ENCODE measurements around the gene ACAN. TPM values are rescaled to one million over a fixed set of nuclear protein-coding genes. Genes with fewer than 3 reads are reported as not detected.
A peak's percentile ranks its signal among the peaks of the same experiment; 100 is the strongest.

The ACAN gene
- total RNA-seq, 1 donor from 2014 or later, result 42.9 TPM

DNA sequence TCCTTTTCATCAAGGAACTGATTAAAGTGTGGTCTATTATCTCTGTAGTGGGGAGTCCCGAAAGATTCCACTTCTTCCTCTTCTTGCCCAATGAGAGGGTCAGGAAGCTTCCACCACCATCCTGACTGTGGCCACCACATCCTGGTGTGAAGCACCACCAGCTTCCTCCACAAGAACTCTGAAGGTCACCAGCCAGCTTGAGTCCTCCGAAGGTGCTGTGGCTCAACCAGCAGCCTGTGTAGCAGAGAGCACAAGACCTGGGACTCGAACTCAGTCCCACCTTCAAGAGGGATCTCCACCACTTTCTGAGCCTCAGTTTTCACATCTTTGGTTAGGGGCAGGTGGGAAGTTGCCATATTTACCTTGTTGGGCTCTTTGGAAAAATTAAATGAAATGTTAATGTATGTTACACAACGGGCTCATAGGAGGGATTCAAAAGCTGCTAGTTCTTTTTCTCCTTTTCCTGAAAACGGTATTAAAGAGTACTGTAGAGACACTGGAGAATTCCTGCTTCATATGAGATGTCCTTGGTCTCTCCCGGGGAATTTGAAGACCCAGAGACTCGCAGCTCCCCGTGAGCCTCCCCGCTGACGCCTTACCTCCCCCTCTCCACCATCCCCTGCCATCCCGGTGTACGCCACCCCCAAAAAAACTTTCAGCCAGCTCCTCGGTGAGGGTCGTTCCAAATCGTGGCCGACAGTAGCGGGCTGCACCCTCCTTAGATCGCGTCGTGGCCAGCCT, 816 bp upstream of the ACAN start:
- DNase-seq (ENCODE audit: low spot score), result no peak

DNA sequence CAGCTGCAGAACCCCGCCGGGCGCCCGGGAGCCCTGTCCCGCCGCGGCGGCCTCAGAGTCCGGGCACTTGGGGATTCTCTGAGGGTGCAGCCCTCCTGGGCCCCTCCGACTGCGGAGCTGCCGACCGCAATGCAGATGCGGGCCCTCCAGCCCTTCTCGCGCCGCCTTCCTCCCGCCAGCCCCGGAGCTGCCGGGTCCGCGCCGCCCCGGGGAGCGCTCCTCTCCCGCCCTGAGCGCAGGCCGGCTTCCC, 320 bp upstream of the ACAN start:
- no peak for DNase-seq (ENCODE audit: low spot score)

DNA sequence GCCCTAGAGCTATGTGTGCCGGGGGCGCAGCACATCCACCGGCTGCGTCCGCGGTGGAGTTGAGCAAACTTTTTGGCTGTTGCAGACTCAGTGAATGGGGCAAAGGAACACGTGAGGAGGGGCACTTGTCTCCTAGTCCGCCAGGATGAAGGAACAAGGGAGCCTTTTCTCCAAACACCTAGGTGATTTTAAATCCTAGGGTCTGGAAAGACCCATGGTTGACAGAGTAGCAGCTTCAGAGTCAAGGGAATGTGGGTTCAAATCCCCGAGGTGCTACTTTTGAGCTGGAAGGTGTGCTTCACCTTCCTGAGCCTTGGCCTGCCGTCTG, 648 bp downstream of the ACAN start:
- DNase-seq (ENCODE audit: low spot score), result no peak

DNA sequence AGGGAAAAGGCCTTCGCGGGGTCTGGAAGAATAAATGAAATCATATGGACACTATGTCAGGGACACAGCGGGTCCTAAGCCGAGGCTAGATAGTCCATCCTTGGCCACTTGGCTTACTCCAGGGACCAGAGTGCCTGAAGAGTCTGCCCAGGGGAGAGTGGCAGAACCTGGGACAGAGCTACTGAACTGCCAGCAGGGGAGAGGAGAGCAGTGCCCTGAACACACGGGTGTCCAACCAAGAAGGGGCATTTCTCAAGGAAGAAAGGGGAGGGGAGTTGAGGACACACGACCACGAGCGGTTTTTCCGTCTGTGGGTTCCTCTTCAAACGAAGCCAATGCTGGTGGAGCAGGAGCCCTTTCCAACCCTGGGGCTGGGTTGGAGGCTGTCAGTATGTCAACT, 1.0 kb downstream of the ACAN start:
- DNase-seq (ENCODE audit: low spot score), result no peak

DNA sequence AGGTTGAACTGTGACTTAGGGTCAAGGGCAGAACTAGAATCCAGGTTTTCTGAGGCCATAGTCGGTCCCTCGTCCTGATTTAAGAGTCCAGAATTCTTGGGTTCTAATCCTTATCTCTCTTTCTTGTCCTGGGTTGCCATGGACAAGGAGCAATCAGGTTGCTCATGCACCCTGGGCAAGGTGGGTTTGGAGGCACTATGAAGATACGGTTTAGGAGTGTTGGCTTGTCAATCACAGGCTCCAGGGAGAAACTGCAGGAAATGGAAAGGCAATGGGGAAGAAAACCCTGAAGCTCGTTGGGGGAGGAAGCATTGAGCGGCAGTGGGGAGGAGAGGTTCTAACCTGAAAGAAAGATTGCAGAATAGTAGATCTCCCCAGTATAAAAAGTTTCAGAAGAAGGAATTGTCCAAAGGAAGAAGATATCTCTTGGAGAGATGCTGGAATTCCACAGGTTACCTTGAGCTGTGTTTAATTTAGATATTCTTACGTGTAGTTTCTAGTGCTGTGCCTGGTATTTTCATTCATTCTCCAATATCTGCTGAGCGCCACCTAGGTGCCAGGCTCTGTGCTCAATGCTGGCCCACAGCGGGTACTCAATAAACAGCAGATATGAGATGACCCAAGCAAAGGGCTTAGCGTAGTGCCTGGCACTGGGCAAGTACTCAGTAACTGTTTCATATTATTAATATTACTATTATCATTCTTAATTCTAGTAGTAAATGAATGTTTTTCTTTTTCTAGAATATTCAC, 2.0 kb downstream of the ACAN start:
- DNase-seq (ENCODE audit: low spot score), result no peak

DNA sequence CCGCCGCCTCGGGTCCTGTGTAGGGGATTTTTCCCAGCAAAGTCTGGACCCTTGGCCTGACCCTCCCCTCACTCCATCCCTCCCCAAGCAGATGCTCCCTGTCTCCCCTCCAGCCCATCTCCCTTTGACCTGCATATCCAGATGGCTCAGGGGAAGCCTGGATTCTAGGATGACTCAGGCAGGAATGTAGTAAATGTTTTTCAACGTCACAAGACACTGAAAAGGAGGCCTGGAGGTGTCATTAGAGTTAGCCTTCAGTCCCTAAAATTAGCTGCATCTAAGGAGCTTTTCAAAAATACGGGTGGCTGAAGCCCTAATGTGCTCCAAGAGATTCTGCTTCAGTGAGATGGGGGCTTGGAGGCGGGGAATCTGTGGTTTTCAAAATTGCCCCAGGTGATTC, 7.2 kb downstream of the ACAN start:
- peak; percentile 71 for DNase-seq (ENCODE audit: low spot score)

DNA sequence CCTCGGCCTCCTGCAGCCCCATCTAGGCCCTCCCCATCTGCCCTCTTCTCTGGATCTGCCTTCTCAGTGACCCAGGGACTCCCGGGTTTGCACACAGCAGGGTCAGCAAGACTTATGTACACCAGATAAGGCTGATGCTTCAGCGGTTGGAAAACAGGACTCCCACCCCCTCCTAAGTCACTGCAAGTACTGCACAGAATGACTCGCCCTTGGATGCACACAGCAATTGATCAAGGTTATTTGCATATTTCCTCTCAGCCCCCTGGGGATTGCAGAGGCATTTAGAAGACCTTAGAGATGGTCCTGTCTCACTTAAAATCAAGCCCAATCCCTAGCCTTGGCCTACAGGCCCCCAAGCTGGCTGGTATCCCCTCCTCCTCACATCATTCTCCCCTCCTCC, 8.9 kb downstream of the ACAN start:
- DNase-seq (ENCODE audit: low spot score), result no peak

DNA sequence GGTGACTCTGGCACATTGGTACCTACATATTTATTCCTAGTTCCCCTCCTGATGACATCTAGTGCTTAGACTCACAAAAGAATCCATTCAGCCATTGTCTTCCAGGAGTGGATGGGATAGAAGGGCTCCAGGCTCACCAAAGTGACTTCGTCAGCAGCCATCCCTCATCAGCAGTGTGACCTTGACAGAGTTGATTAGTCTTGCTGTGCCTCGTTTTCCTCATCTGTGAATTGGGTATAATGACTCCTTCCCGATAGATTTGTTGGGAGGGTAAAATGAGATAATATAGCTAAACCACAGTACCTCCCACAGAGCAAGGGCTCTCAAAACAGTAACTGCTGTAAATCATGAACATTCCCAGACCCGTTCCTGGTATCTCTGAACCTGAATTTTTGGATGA, 10.7 kb downstream of the ACAN start:
- no peak for DNase-seq (ENCODE audit: low spot score)

DNA sequence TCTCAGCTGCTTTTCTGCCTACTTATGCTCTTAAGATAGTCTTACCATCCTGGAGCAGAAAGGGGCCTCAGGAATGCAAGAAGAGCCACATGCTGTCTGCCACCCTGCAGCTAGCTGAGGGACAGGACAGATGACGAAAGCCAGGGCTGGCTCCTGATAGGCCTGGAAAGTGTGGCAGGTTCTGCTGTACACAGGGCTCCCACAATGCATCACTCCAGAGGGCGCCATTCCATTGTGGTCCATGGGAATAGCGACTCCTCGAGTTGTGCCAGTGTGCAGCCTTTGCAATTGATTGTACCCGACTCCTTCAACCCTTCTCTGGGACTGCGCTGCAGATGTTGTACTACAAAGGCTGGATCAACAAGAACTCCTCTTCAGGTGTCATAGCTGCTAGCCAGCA, 11.2 kb downstream of the ACAN start:
- DNase-seq (ENCODE audit: low spot score), result no peak

DNA sequence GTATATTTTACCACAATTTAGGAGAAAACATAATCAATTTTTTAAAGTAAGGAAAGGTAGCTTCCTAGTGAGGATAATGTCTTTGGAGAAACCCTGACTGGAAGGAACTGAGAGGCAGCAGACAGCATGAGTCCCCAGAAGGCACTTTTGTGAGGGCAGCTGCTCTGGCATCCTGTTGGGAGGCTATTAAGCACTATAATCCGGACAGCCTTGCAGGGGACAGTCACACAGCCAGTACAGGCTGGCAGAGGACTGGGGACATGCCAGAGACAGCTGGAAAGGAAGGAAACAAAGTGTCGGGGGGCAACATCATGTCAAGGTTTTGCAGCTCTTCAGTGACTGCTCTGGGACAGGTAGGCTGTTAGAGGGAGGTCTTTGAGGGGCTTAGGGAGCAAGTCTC, 15.7 kb downstream of the ACAN start:
- no peak for DNase-seq (ENCODE audit: low spot score)

DNA sequence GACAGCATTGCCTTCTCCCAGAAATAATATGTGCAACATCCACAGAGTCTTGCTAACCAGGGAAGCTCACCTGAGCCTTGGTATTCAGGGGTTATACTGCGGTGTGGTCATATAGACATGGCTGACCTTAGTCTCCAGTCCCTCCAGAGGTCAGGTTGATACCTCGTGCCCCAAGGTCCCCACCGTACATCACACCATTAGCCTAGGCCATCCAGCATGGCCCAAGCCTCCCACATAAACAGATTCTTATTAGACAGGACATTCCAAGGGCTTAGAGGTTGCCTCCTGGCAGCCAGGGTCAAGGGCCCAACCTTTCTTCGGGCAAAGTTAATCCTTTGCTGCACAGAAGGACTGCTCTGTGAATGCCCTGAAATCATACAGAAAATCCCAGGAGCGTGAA, 18.8 kb downstream of the ACAN start:
- no peak for DNase-seq (ENCODE audit: low spot score)

DNA sequence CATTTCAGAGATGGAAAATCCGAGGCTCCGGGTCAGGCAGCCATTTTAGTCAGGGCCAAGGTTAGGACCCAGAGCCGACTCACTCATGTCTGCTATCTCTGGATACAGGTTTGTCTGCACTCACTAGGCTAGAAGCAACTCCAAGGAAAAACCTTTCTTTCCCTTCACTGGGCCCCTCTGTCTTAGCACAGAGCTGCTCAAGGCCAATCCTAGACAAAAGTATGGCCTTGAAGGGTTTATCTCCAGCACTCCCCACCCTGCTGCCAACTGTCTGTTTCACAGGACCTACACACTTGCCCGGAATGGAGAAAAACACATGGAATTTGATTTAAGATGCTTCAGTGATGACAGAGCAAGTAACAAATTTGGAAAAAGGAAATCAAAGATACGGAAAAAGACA, 25.6 kb downstream of the ACAN start:
- DNase-seq (ENCODE audit: low spot score), result peak; percentile 66

DNA sequence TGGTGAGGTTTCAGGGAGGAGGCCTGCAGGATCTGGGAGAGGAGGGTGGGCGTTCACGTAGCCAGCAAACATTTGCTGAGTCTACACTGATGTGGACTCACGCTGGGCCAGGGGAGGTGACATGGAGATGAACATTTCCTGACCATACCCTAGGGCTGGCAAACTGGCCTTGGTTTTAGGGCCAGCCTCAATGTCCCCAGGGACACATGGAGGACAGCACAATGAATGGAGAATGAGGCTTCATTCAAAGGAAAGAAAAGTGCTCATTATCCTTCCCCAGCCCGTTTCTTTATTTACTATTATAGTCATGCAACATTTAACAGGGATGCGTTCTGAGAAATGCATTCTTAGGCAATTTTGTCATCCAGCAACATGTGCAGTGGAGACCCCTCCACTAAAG, 26.8 kb downstream of the ACAN start:
- no peak for DNase-seq (ENCODE audit: low spot score)

DNA sequence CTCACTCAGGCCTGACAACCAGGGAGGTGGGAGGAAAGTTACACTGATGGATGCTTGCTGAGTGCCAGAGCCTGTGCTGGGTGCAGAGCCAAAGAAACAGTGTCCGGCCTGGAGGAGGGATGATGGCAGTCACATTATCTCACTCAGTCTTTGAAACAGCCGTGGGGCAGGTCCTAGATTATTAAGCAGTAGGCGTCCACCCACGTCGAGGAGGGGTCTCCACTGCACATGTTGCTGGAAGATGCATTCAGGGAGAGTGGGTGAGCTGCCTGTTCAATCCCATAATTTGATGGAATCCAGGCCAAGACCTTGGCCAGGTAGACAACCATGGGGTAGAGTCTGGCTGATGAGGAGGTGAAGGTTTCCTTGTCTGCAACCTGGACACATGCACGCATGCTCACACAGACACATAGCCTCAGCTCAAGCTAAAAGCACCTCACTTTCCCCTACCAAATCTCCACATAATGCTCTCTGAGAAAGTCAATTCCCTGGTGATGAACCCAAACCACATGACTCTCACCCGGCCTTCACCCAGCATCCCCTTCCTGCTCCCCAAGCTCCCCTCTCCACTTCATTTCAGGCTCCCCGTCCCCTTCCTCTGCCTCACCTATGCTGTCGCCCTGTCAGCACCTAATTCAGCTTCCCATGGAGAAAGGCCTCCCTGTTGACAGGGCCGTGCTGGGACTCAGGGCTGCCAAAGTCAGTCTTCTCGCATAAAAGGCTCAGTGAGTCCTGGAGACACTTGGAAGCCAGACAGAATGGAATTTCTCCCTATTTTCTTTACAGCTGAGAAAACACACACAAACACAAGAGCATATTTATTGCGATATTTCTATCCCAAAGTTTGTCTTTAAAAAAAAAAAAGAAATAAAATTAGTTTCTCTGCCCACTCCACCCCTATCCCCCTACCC, 29.8 kb downstream of the ACAN start:
- DNase-seq (ENCODE audit: low spot score), result peak; percentile 29

DNA sequence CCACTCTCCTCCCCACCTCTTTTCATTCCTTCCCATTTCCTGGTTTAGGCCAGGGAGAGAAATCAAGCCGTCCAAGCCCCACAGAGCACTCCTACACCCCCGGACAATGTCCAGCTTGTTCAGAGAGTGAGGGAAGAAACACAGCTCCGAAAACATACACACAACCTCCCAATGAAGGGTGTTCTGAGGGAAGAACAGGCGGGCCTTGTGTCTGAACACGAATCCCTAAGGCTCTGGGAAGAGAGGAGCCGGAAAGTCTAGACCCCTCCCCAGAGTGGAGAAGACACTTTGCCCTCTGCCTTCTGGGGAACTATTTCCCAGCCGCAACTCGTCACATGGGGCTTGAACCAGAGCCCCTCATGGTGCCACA, 30.5 kb downstream of the ACAN start:
- DNase-seq (ENCODE audit: low spot score), result peak; percentile 28

DNA sequence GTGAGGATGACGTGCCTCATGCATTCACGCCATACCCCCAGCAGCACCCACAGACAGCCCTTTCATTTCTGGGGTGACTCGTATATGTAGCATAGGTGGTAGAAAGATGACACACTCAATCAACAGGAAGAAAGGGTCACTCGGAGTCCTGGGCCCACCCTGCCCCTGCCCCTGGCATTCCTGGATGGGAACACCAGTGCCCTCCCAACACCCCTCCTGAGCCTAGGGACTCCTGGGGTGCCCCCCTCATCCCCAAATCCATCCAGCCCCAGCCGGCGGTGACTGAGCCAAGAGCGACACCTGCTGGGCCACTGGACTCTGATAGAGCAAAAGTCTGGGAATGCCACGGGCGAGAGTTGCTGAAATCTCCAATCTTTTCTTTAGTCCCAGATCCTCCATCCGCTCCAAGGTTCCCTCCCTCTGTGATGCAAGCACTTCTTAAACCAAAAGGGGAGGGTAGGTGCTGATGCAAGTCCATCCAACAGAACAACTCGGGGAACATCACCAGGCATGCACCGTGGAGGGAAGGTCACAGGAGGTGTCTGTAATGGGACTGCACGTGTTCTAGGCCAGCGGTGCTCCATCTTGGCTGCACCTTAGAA, 31.1 kb downstream of the ACAN start:
- DNase-seq (ENCODE audit: low spot score), result peak; percentile 73

DNA sequence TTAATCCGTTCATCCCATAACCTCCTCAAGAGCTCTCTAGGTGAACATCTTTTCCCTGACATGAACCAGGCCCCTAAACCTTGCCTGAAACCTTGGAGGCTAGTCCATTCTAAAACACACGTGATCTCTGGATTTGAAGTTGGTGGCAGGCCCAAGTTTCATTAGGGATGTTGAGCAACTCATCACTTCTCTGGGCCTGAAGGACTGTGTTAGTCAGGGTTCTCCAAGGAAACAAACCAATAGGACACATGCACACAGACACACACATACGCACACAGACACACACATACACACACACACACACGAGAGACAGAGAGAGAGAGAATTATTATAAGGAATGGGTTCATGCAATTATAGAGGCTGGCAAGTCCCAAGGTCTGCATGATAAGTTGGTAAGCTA, 31.9 kb downstream of the ACAN start:
- peak; percentile 13 for DNase-seq (ENCODE audit: low spot score)

DNA sequence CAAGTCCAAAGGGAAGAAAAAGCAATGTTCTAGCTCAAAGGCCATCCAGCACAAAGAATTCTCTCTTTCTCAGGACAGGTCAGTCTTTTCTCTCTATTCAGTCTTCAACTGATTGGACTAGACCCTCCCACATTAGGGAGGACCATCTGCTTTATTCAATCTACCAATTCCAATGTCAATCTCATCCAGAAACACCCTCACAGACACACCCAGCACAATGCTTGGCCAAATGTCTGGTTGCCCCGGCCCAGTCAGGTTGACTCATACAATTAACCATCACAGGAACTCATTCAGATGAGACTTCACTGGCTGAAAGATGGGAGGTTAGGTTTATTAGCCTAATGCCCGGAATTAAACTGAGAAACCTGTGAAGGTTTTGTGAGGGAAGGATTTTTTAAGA, 32.4 kb downstream of the ACAN start:
- DNase-seq (ENCODE audit: low spot score), result no peak

DNA sequence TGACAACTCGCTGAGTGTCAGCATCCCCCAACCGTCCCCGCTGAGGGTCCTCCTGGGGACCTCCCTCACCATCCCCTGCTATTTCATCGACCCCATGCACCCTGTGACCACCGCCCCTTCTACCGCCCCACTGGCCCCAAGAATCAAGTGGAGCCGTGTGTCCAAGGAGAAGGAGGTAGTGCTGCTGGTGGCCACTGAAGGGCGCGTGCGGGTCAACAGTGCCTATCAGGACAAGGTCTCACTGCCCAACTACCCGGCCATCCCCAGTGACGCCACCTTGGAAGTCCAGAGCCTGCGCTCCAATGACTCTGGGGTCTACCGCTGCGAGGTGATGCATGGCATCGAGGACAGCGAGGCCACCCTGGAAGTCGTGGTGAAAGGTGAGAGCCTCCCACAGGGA, 35.4 kb downstream of the ACAN start:
- DNase-seq (ENCODE audit: low spot score), result no peak

DNA sequence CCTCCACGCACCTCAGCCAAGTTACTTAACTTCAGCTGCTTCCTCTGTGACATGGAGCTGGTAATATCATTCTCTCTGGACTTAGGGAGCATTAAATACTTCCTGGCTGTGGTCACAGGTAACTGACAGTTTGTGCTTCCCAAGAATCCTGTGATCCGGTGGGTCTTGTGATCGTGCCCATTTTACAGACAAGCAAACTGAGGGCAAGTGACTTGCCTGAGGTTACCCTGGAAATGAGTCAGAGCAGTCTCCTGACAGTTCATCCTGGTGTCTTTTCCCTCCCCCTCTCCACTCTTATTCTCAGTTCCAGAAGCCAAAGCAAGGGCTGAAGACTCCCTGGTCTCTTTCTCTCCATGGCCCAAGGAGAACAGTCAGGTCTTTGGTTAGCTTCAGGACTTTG, 35.9 kb downstream of the ACAN start:
- no peak for DNase-seq (ENCODE audit: low spot score)

DNA sequence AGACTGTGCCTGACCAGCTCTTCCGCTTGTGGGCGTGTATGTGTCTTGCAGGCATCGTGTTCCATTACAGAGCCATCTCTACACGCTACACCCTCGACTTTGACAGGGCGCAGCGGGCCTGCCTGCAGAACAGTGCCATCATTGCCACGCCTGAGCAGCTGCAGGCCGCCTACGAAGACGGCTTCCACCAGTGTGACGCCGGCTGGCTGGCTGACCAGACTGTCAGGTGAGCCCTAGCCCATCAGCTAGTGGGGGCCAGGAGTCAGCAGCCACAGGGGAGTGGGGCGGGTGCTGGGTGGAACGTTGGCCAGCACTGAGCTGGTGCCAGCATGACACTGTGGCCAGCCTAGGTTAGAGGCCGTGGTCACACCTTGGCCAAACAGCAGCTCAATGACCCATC, 36.7 kb downstream of the ACAN start:
- no peak for DNase-seq (ENCODE audit: low spot score)

DNA sequence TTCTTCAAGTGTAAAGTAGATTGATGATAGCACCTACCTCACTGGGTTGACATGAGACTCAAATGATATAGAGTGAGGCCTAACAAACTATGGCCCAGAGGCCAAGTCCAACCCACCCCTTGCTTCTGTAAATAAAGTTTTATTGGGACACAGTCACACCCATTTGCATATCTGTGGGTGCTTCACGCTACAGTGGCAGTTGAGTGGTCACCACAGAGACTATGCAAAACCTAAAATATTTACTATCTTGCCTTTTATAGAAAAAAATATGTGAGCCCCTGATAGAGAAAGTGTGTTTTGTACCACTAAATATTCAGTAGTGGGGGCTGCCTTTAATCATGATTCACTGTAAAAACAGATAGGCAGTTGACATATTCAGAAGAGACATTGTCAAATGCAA, 38.0 kb downstream of the ACAN start:
- DNase-seq (ENCODE audit: low spot score), result no peak

DNA sequence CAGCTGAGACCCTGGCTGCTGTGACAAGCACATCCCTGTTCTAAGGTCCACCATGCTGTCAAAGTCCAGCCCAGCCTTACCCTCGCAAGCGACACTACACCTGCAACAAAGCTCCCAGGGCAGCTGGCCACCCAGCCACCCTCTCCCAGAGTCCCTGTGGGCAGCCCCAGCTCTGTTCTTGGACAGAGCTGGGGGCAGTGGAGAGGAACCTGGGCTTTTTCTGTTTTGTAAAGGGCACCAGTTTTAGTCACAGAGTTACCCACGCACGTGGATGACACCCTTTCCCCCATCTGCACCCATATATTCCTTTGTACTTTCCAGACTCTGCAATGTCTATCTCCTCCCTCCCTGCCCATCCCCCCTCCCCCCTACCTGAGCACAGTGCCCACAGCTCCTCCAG, 38.9 kb downstream of the ACAN start:
- DNase-seq (ENCODE audit: low spot score), result no peak
